Activated naive CD4-positive, alpha-beta T cell treated with anti-CD3 and anti-CD28 coated beads for 36 hours (primary cell): ENCODE results near the gene WDR1. TPM values are rescaled to one million over a fixed set of nuclear protein-coding genes. Genes with fewer than 3 reads are reported as not detected.

ENCODE experiments used
- CTCF ChIA-PET: fragments of 350-600 bp; sonication (Branson Sonifier 250); formaldehyde crosslinking; loops from one replicate; lab custom pipeline; 2021; ENCODE audit warnings: antibody characterized with exemption; lab: Charles Lee
- DNase-seq: peaks from one replicate; pipeline ENCODE4 v3.0.0-alpha.2; 2020
- H3K27ac Mint-ChIP-seq: one replicate; pipeline ENCODE4 v1.8.0; 2021; ENCODE audit warnings: mild to moderate bottlenecking, mixed read lengths
- H3K27me3 Mint-ChIP-seq: one replicate; pipeline ENCODE4 v1.8.0; 2021; ENCODE audit warnings: low read depth, mixed read lengths
- H3K36me3 Mint-ChIP-seq: one replicate; pipeline ENCODE4 v1.8.0; 2021; ENCODE audit warnings: low read depth, mixed read lengths
- H3K4me1 Mint-ChIP-seq: one replicate; pipeline ENCODE4 v1.8.0; 2021; ENCODE audit warnings: low read depth, mixed read lengths
- H3K4me3 Mint-ChIP-seq: one replicate; pipeline ENCODE4 v1.8.0; 2021; ENCODE audit warnings: mild to moderate bottlenecking, moderate library complexity, mixed read lengths
- H3K9me3 Mint-ChIP-seq: one replicate; pipeline ENCODE4 v1.8.0; 2021; ENCODE audit warnings: mixed read lengths
- intact Hi-C: fragments of 100-400 bp; cut with micrococcal nuclease; formaldehyde crosslinking; loops from one replicate; pipeline ENCODE4 v1.15.1; 2023
- microRNA-seq: library from miRNA; unstranded; fragments of <30 nt; microRNA quantifications from one replicate; pipeline ENCODE4 v1.2.0, GENCODE V29; 2022; ENCODE audit warnings: borderline microRNAs expressed, borderline replicate concordance
- total RNA-seq, 2 experiments: library from RNA; stranded (reverse); gene quantifications; one replicate each; pipeline ENCODE4 v1.2.3, GENCODE V29; 2021

WDR1 gene
- total RNA-seq, 2 experiments from 2014 or later = 271 to 295 TPM

- Mint-ChIP-seq H3K27ac (no peak overlapping the region), H3K36me3 (no peaks in the 10 kb centered on the region), H3K4me3 (no peak overlapping the region), H3K4me1 (peaks cover 5% of the 10 kb centered on the region), H3K27me3 (peaks cover 10% of the 10 kb centered on the region), H3K9me3 (no peaks in the 10 kb centered on the region)
- CTCF ChIA-PET = interaction anchor here (3.1 kb wide), 1 partner anchor 13 kb away, joined by 14 read pairs; the partner anchor contains the start of gene SLC2A9
- intact Hi-C loops = no loop called here
- no peak for DNase-seq
Observed at GRCh38 chr4:10032625-10033024, 84.0 kb downstream of the WDR1 start.

- intact Hi-C loops = no loop called here
- H3K9me3 Mint-ChIP-seq = no peaks in the 10 kb centered on the region
- CTCF ChIA-PET = interaction anchor here (3.1 kb wide), 1 partner anchor 12 kb away, joined by 14 read pairs; the partner anchor contains the start of gene SLC2A9
- H3K4me1 Mint-ChIP-seq = peaks cover 5% of the 10 kb centered on the region
- no peak for DNase-seq
- no peak overlapping the region for H3K4me3 Mint-ChIP-seq
- H3K27me3 Mint-ChIP-seq = peaks cover 10% of the 10 kb centered on the region
- H3K36me3 Mint-ChIP-seq = no peaks in the 10 kb centered on the region
- H3K27ac Mint-ChIP-seq = no peak overlapping the region
Observed at GRCh38 chr4:10031668-10032590, 84.7 kb downstream of the WDR1 start.

- Mint-ChIP-seq H3K27me3 (peaks cover 10% of the 10 kb centered on the region), H3K4me3 (no peak overlapping the region), H3K4me1 (peaks cover 5% of the 10 kb centered on the region), H3K9me3 (no peaks in the 10 kb centered on the region), H3K27ac (no peak overlapping the region), H3K36me3 (no peaks in the 10 kb centered on the region)
- CTCF ChIA-PET = interaction anchor here (3.1 kb wide), 1 partner anchor 11 kb away, joined by 14 read pairs; the partner anchor contains the start of gene SLC2A9
- intact Hi-C loops = no loop called here
- DNase-seq = no peak
Observed at GRCh38 chr4:10030972-10031667, 85.5 kb downstream of the WDR1 start.

GRCh38 chr4:10029403-10029802 lies 87.2 kb downstream of the WDR1 start:
- intact Hi-C loops = no loop called here
- no peak overlapping the region for H3K4me3 Mint-ChIP-seq
- no peaks in the 10 kb centered on the region for H3K36me3 Mint-ChIP-seq
- no peaks in the 10 kb centered on the region for H3K9me3 Mint-ChIP-seq
- no peak for DNase-seq
- H3K27me3 Mint-ChIP-seq = peaks cover 10% of the 10 kb centered on the region
- H3K27ac Mint-ChIP-seq = no peak overlapping the region
- CTCF ChIA-PET = no interaction called here
- peaks cover 5% of the 10 kb centered on the region for H3K4me1 Mint-ChIP-seq

GRCh38 chr4:10028910-10029309 lies 87.7 kb downstream of the WDR1 start:
- H3K4me3 Mint-ChIP-seq = no peak overlapping the region
- CTCF ChIA-PET = no interaction called here
- H3K36me3 Mint-ChIP-seq = no peaks in the 10 kb centered on the region
- H3K27me3 Mint-ChIP-seq = peaks cover 10% of the 10 kb centered on the region
- no peaks in the 10 kb centered on the region for H3K9me3 Mint-ChIP-seq
- intact Hi-C loops = no loop called here
- no peak for DNase-seq
- peaks cover 5% of the 10 kb centered on the region for H3K4me1 Mint-ChIP-seq
- H3K27ac Mint-ChIP-seq = no peak overlapping the region

GRCh38 chr4:10026485-10026884 lies 90.1 kb downstream of the WDR1 start:
- no peaks in the 10 kb centered on the region for H3K9me3 Mint-ChIP-seq
- no peaks in the 10 kb centered on the region for H3K27me3 Mint-ChIP-seq
- H3K4me1 Mint-ChIP-seq = no peaks in the 10 kb centered on the region
- no peak for DNase-seq
- no peak overlapping the region for H3K27ac Mint-ChIP-seq
- intact Hi-C loops = no loop called here
- CTCF ChIA-PET = no interaction called here
- H3K4me3 Mint-ChIP-seq = no peak overlapping the region
- no peaks in the 10 kb centered on the region for H3K36me3 Mint-ChIP-seq

- Mint-ChIP-seq H3K9me3 (no peaks in the 10 kb centered on the region), H3K4me3 (no peak overlapping the region), H3K4me1 (no peaks in the 10 kb centered on the region), H3K27ac (no peak overlapping the region), H3K36me3 (no peaks in the 10 kb centered on the region), H3K27me3 (no peaks in the 10 kb centered on the region)
- DNase-seq = no peak
- CTCF ChIA-PET = interaction anchor here (0.7 kb wide), 1 partner anchor 261 kb away, joined by 3 read pairs; no protein-coding TSS in a partner anchor
- intact Hi-C loops = no loop called here
Observed at GRCh38 chr4:10025230-10025806, 91.3 kb downstream of the WDR1 start.

Small RNA genes lying within 50 kb of the gene (microRNA-seq; reads per million reads assigned to microRNA genes)
- gene MIR3138 = not detected

Other genes with a start within 250 kb of the WDR1 start
- gene SLC2A9, start 95.3 kb downstream of the WDR1 start, total RNA-seq = under 1 TPM; 0.43 to 0.86 TPM